ENCODE data around the gene FUT6.
"Not testable (repeated sequence)": the region's sequence is repeated elsewhere in the genome, so short reads cannot be mapped to it uniquely, and the experiment has no call there.

Gene FUT6

GRCh38 chr19:5839065-5840017, at the start of gene FUT6:
Gene FUT6, minus strand, starts transcription at chr19:5839702. Its CDS starts 7,135 bp downstream, at chr19:5832567.
- H3K4me3 ChIP-seq (ENCODE audit: low read depth, low read length) = no peak within 1 kb of the TSS
- no peak for DNase-seq (ENCODE audit: low read depth)

- H3K4me3 ChIP-seq (ENCODE audit: low read depth, low read length); DNase-seq (ENCODE audit: low read depth): not testable (repeated sequence)
Observed at GRCh38 chr19:5884065-5884811, 44.7 kb upstream of the FUT6 start.

- not testable (repeated sequence) for H3K4me3 ChIP-seq (ENCODE audit: low read depth, low read length); DNase-seq (ENCODE audit: low read depth)
Observed at GRCh38 chr19:5883157-5883873, 43.8 kb upstream of the FUT6 start.

GRCh38 chr19:5882421-5882968, 43.0 kb upstream of the FUT6 start:
- H3K4me3 ChIP-seq (ENCODE audit: low read depth, low read length) = no peak overlapping the region
- no peak for DNase-seq (ENCODE audit: low read depth)

- no peak for DNase-seq (ENCODE audit: low read depth)
- no peak overlapping the region for H3K4me3 ChIP-seq (ENCODE audit: low read depth, low read length)
Observed at GRCh38 chr19:5881543-5882299, 42.2 kb upstream of the FUT6 start.

- H3K4me3 ChIP-seq (ENCODE audit: low read depth, low read length) = no peak overlapping the region
- peak; percentile 18 for DNase-seq (ENCODE audit: low read depth)
Observed at GRCh38 chr19:5880604-5881078, 41.1 kb upstream of the FUT6 start.

- DNase-seq (ENCODE audit: low read depth) = no peak
- no peak overlapping the region for H3K4me3 ChIP-seq (ENCODE audit: low read depth, low read length)
Observed at GRCh38 chr19:5880196-5880595, 40.7 kb upstream of the FUT6 start.

- no peak for DNase-seq (ENCODE audit: low read depth)
- H3K4me3 ChIP-seq (ENCODE audit: low read depth, low read length) = no peak overlapping the region
Observed at GRCh38 chr19:5877882-5878281, 38.4 kb upstream of the FUT6 start.

- H3K4me3 ChIP-seq (ENCODE audit: low read depth, low read length) = no peak overlapping the region
- no peak for DNase-seq (ENCODE audit: low read depth)
Observed at GRCh38 chr19:5877427-5877826, 37.9 kb upstream of the FUT6 start.

- not testable (repeated sequence) for DNase-seq (ENCODE audit: low read depth); H3K4me3 ChIP-seq (ENCODE audit: low read depth, low read length)
Observed at GRCh38 chr19:5874496-5874895, 35.0 kb upstream of the FUT6 start.

GRCh38 chr19:5873617-5874199, 34.2 kb upstream of the FUT6 start:
- no peak for DNase-seq (ENCODE audit: low read depth)
- no peak overlapping the region for H3K4me3 ChIP-seq (ENCODE audit: low read depth, low read length)

- no peak overlapping the region for H3K4me3 ChIP-seq (ENCODE audit: low read depth, low read length)
- no peak for DNase-seq (ENCODE audit: low read depth)
Observed at GRCh38 chr19:5870986-5871394, 31.5 kb upstream of the FUT6 start.

- DNase-seq (ENCODE audit: low read depth) = no peak
Observed at GRCh38 chr19:5867201-5868136, 28.0 kb upstream of the FUT6 start.

GRCh38 chr19:5865772-5866171, 26.3 kb upstream of the FUT6 start:
- DNase-seq (ENCODE audit: low read depth) = no peak
- no peak overlapping the region for H3K4me3 ChIP-seq (ENCODE audit: low read depth, low read length)

More at GRCh38 chr19:5867201-5868136, 28.0 kb upstream of the FUT6 start:
- H3K4me3 ChIP-seq (ENCODE audit: low read depth, low read length) = no peak overlapping the region

GRCh38 chr19:5864725-5865486, 25.4 kb upstream of the FUT6 start:
- no peak overlapping the region for H3K4me3 ChIP-seq (ENCODE audit: low read depth, low read length)
- no peak for DNase-seq (ENCODE audit: low read depth)

GRCh38 chr19:5864013-5864720, 24.7 kb upstream of the FUT6 start:
- no peak for DNase-seq (ENCODE audit: low read depth)
- no peak overlapping the region for H3K4me3 ChIP-seq (ENCODE audit: low read depth, low read length)
